Umbilical cord (tissue), 1 donor: Measurements from ENCODE around the gene TAC1. TPM values are rescaled to one million over a fixed set of nuclear protein-coding genes. Genes with fewer than 3 reads are reported as not detected.

Experiments
- total RNA-seq: library from RNA; depleted of rRNA; stranded (reverse); fragments of >200 nt; gene quantifications from one replicate; pipeline ENCODE4 v1.2.3, GENCODE V29; 2014; ENCODE audit warnings: low replicate concordance; ENCODE audit not compliant: insufficient read depth

The TAC1 gene
- total RNA-seq, 1 donor from 2014 or later = 4.6 TPM

Other genes with a start within 250 kb of the TAC1 start
- gene ASNS, start 140.3 kb downstream of the TAC1 start, total RNA-seq = 12.5 TPM